SH-SY5Y (cell line): ENCODE results near the gene IFNG-AS1.

Experiments
- GATA2 ChIP-seq: IDR thresholded peaks from 2 replicates; pipeline ENCODE4 v1.6.1; 2011; ENCODE audit warnings: mild to moderate bottlenecking, low read depth, low read length
- GATA3 ChIP-seq: IDR thresholded peaks from 2 replicates; pipeline ENCODE4 v1.6.1; 2011; ENCODE audit warnings: low read depth, mild to moderate bottlenecking, low read length, moderate library complexity

DNA sequence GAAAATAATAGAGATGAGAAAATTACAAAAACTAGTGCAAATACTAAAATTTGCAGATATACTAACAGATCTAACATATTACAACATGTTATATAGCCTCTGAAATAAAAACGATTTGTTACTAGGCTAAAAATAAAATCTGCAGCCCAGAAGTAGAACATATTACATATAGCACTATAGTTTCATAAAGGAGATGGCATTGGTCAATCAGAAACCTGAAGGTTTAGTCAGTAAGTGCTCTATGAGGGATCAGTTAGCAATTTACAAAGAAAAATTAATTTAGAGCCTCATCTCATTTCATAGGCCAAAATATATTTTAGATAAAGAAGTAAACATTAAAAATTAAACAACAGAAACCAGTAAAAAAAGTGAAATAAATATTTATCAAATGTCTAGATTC, 41.0 kb downstream of the IFNG-AS1 start:
- TF ChIP-seq GATA2 (no peak), GATA3 (no peak)
